Ascending aorta (tissue), 2 donors: ENCODE measurements around the gene HS6ST1. TPM values are rescaled to one million over a fixed set of nuclear protein-coding genes. Genes with fewer than 3 reads are reported as not detected.

ENCODE experiments used
- DNase-seq, 2 donors: peaks; one replicate each; pipeline ENCODE4 v3.0.0-alpha.2; 2019; ENCODE audit warnings: low spot score in 2 of 2
- H3K27ac ChIP-seq, 2 donors: fragments of 200-600 bp; sonication (generic); one replicate each; pipeline ENCODE4 v1.5.1; 2016 to 2017; ENCODE audit warnings: mild to moderate bottlenecking in 1 of 2
- H3K27me3 ChIP-seq: fragments of 200-600 bp; sonication (generic); one replicate; pipeline ENCODE4 v1.5.1; 2017
- H3K36me3 ChIP-seq, 2 donors: fragments of 200-600 bp; sonication (generic); one replicate each; pipeline ENCODE4 v1.5.1; 2016
- H3K4me1 ChIP-seq, 2 donors: fragments of 200-600 bp; sonication (generic); one replicate each; pipeline ENCODE4 v1.5.1; 2016 to 2017; ENCODE audit warnings: mild to moderate bottlenecking in 1 of 2
- H3K4me3 ChIP-seq, 2 donors: fragments of 200-600 bp; sonication (generic); one replicate each; pipeline ENCODE4 v1.5.1; 2016 to 2017; ENCODE audit warnings: mild to moderate bottlenecking in 1 of 2
- H3K9me3 ChIP-seq, 2 donors: fragments of 200-600 bp; sonication (generic); one replicate each; pipeline ENCODE4 v1.5.1; 2016
- intact Hi-C: fragments of 100-400 bp; cut with DNase I; formaldehyde crosslinking; loops from one replicate; pipeline ENCODE4 v1.15.1; 2023
- total RNA-seq: library from RNA; depleted of rRNA; stranded (reverse); fragments of >200 nt; gene quantifications from one replicate; pipeline ENCODE4 v1.1.0, GENCODE V29; 2016
- TF ChIP-seq, protein P1 (sequence below), 3 experiments: fragments of 200-600 bp in 2 of 3; fragments of 450-650 bp in 1 of 3; sonication (generic) in 2 of 3; IDR thresholded peaks; one replicate each; pipeline ENCODE4 v1.5.1; 2016 to 2019; ENCODE audit warnings: antibody characterized with exemption in 3 of 3, mild to moderate bottlenecking in 1 of 3, moderate library complexity in 1 of 3

Gene HS6ST1
- total RNA-seq, 1 donor from 2014 or later = 42.7 TPM

DNA sequence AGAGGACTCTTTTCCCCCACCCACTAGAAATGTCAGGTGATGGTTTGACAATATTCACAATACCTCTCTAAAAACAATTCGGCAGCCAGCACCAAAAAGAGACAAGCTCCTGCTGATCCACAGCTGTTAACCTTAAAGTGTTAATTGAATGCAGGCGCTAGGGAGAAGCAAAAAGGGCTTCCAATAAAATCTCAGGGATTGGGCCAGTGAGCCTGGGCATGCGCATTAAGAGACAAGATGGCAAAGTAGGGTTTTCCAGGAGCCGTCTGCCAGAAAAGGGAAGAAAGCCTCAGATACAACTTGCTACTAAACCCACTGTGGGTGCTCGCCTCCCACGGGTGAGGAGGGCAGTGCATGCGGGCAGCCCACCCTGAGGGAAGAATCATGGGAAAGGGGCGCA lies 98.8 kb downstream of the HS6ST1 start:
- TF ChIP-seq, protein P1, sequence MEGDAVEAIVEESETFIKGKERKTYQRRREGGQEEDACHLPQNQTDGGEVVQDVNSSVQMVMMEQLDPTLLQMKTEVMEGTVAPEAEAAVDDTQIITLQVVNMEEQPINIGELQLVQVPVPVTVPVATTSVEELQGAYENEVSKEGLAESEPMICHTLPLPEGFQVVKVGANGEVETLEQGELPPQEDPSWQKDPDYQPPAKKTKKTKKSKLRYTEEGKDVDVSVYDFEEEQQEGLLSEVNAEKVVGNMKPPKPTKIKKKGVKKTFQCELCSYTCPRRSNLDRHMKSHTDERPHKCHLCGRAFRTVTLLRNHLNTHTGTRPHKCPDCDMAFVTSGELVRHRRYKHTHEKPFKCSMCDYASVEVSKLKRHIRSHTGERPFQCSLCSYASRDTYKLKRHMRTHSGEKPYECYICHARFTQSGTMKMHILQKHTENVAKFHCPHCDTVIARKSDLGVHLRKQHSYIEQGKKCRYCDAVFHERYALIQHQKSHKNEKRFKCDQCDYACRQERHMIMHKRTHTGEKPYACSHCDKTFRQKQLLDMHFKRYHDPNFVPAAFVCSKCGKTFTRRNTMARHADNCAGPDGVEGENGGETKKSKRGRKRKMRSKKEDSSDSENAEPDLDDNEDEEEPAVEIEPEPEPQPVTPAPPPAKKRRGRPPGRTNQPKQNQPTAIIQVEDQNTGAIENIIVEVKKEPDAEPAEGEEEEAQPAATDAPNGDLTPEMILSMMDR (IDR thresholded peaks at IDR 0.05) = no peak
- intact Hi-C loops = no loop called here

DNA sequence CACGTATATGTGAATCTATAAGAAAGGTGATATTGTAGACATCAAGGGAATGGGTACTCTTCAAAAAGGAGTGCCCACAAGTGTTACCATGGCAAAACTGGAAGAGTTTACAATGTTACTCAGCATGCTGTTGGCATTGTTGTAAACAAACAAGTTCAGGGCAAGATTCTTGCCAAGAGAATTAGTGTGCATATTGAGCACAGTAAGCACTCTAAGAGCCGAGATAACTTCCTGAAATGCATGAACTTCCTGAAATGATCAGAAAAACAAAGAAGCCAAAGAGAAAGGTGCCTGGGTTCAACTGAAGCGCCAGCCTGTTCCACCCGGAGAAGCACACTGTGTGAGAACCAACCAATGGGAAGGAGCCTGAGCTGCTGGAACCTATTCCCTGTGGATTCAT lies 101.0 kb downstream of the HS6ST1 start:
- no peaks in the 10 kb centered on the region for H3K4me1 ChIP-seq
- no peaks in the 10 kb centered on the region for H3K36me3 ChIP-seq
- intact Hi-C loops = no loop called here
- H3K27me3 ChIP-seq = no peaks in the 10 kb centered on the region
- H3K9me3 ChIP-seq = no peaks in the 10 kb centered on the region
- H3K4me3 ChIP-seq = no peak overlapping the region
- TF ChIP-seq, protein P1 (IDR thresholded peaks at IDR 0.05) = no peak
- no peak overlapping the region for H3K27ac ChIP-seq
- DNase-seq = no peak

More for the DNA sequence above, 98.8 kb downstream of the HS6ST1 start:
- Histone ChIP-seq H3K4me1 (no peaks in the 10 kb centered on the region), H3K27me3 (no peaks in the 10 kb centered on the region), H3K4me3 (no peak overlapping the region), H3K9me3 (no peaks in the 10 kb centered on the region), H3K36me3 (no peaks in the 10 kb centered on the region), H3K27ac (no peak overlapping the region)
- no peak for DNase-seq

DNA sequence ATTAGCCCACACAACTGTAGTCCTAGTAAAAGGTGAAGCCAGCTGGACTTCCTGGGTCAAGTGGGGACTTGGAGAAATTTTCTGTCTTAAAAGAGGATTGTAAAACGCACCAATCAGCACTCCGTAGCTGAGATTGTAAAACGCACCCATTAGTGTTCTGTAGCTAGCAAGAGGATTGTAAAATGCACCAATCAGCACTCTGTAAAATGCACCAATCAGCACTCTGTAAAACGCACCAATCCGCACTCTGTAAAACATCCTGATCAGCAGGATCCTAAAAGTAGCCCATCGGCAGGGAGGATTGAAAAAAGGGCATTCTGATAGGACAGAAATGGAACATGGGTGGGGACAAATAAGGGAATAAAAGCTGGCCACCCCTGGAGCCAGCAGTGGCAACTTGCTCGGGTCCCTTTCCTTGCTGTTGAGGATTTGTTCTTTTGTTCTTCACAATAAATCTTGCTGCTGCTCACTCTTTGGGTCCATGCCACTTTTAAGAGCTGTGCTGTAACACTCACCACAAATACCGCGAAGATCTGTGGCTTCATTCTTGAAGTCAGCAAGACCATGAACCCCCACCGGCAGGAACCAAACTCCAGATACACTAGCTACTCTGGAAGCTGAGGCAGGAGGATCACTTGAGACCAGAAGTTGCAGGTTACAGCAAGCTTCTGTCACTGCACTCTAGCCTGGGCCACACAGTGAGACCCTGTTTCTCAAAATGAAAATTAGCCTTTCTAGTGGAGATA lies 102.6 kb downstream of the HS6ST1 start:
- H3K4me3 ChIP-seq = no peak overlapping the region
- no peaks in the 10 kb centered on the region for H3K4me1 ChIP-seq
- no peak for DNase-seq
- H3K36me3 ChIP-seq = no peaks in the 10 kb centered on the region
- no peaks in the 10 kb centered on the region for H3K27me3 ChIP-seq
- no peaks in the 10 kb centered on the region for H3K9me3 ChIP-seq
- H3K27ac ChIP-seq = no peak overlapping the region
- intact Hi-C loops = no loop called here
- TF ChIP-seq, protein P1 (IDR thresholded peaks at IDR 0.05) = no peak

Other genes starting within 250 kb of the HS6ST1 start
- 42.0 TPM for gene UGGT1, start 227.7 kb downstream of the HS6ST1 start, total RNA-seq